ENCODE results near the gene POGLUT2.

The POGLUT2 gene

DNA sequence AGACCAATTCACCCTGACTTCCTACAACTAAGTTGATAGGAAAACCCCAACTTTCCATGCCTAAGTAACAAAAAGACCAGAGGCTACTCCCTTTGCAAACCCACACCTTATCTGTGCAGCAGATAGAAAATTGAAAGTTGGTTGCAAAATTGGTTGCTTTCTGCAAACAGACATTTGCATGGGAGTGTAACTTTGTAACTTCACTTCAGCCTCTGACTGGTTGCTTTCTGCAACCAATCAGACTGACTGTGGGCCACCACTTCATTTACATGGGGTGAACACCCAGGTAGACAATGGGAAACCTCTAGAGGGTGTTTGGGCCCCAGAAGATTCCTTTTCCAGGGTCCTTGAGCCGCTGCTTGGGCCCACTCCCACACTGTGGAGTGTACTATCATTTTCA, 35.0 kb downstream of the POGLUT2 start:
- no peak for DNase-seq

- no peak for DNase-seq
These were observed 37.7 kb downstream of the POGLUT2 start for GRCh38 chr13:102761071-102761470.

GRCh38 chr13:102758842-102759241, 39.9 kb downstream of the POGLUT2 start:
- DNase-seq = no peak

GRCh38 chr13:102757006-102757405, 41.8 kb downstream of the POGLUT2 start:
- DNase-seq = no peak

DNA sequence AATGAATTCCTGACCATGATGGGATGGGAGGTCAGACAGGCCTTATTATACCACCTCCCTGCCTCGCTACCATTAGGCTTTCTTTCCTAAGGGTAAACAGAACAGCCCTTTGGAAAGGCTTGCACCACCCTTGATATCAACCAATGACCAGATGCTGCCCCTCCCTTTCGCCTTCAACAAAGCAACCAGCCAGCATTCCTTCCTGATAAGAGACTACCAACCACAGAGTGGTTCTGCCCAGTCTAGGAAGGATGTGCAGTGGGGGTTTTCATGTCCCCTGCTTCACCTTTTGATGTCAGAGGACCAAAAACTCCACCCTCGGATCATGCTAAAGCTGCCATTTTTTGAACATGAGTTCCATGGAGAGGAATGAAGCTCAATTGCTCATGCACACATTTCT, 46.9 kb downstream of the POGLUT2 start:
- DNase-seq = no peak

- no peak for DNase-seq
These were observed 56.3 kb downstream of the POGLUT2 start for GRCh38 chr13:102742506-102742905.

DNA sequence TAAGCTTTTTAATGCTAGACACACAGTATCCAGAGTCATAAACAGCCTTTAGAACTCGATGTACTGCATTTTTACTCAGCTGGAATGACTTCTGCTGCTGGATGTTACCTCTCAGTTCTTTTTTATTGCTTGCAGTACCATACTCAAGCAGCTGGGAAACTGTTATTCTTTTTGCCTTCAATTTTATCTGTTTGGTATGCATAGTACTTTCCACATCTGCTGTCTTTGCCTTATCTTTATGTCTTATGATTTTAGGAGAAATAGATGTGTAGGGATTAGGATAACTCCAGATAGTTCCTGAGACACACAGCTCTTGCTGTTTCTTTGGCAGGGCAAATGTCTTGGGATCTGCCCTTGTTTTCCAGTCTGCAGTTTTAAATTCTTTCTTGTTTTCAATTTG, 56.7 kb downstream of the POGLUT2 start:
- DNase-seq = no peak

Measured in CD4-positive, alpha-beta T cell treated with Interleukin-17A for 1 hour (primary cell).